ENCODE results near the gene EXOC1L. TPM values are rescaled to one million over a fixed set of nuclear protein-coding genes. Genes with fewer than 3 reads are reported as not detected.

The EXOC1L gene
- total RNA-seq, 1 donor from 2014 or later: not detected

GRCh38 chr4:55884851-55885219 is 65.2 kb downstream of the EXOC1L start:
- H3K9me3 Mint-ChIP-seq (ENCODE audit: unreplicated experiment): no peaks in the 10 kb centered on the region
- DNase-seq (ENCODE audit: extremely low spot score, unreplicated experiment): no peak
- H3K27me3 Mint-ChIP-seq (ENCODE audit: unreplicated experiment): no peaks in the 10 kb centered on the region
- H3K36me3 Mint-ChIP-seq (ENCODE audit: unreplicated experiment): peaks cover 38% of the 10 kb centered on the region
- TF ChIP-seq CTCF (IDR thresholded peaks at IDR 0.05): no peak
- H3K4me1 Mint-ChIP-seq (ENCODE audit: unreplicated experiment): no peaks in the 10 kb centered on the region
- H3K4me3 Mint-ChIP-seq (ENCODE audit: unreplicated experiment): no peak overlapping the region
- no peak overlapping the region for H3K27ac Mint-ChIP-seq (ENCODE audit: unreplicated experiment)

Other genes starting within 250 kb of the EXOC1L start
- not detected in 2 replicates for gene PDCL2, start 227.5 kb upstream of the EXOC1L start, total RNA-seq
- not detected in 2 replicates for gene NMU, start 183.5 kb upstream of the EXOC1L start, total RNA-seq
- 31.8 and 33.3 TPM in 2 replicates for gene EXOC1, start 33.9 kb downstream of the EXOC1L start, total RNA-seq
- gene CEP135, start 129.2 kb downstream of the EXOC1L start, total RNA-seq: 11.8 TPM in 2 replicates

Measured in osteocyte (in vitro differentiated cells).